Measurements from ENCODE around the gene SMPDL3A.

SMPDL3A gene

GRCh38 chr6:122839472-122839871 lies 50.4 kb downstream of the SMPDL3A start:
- FAIRE-seq (peak; percentile 74), DNase-seq (ENCODE audit: insufficient read length) (peak; percentile 20)
- no peak for TF ChIP-seq POLR2AphosphoS5 (IDR thresholded peaks at IDR 0.05; ENCODE audit: low read depth, low read length)
- TF ChIP-seq POLR2A (IDR thresholded peaks at IDR 0.05; ENCODE audit: low read depth, low read length), result no peak
- TF ChIP-seq TAF1 (IDR thresholded peaks at IDR 0.05; ENCODE audit: borderline replicate concordance, low read depth, low read length), result no peak

GRCh38 chr6:122839906-122840305 lies 50.8 kb downstream of the SMPDL3A start:
- DNase-seq (ENCODE audit: insufficient read length) (no peak), FAIRE-seq (no peak)
- TF ChIP-seq TAF1 (IDR thresholded peaks at IDR 0.05; ENCODE audit: borderline replicate concordance, low read depth, low read length), result no peak
- TF ChIP-seq POLR2A (IDR thresholded peaks at IDR 0.05; ENCODE audit: low read depth, low read length), result no peak
- TF ChIP-seq POLR2AphosphoS5 (IDR thresholded peaks at IDR 0.05; ENCODE audit: low read depth, low read length), result no peak

- no peak for FAIRE-seq
- no peak for DNase-seq (ENCODE audit: insufficient read length)
- TF ChIP-seq POLR2AphosphoS5 (IDR thresholded peaks at IDR 0.05; ENCODE audit: low read depth, low read length) (no peak), POLR2A (IDR thresholded peaks at IDR 0.05; ENCODE audit: low read depth, low read length) (no peak), TAF1 (IDR thresholded peaks at IDR 0.05; ENCODE audit: borderline replicate concordance, low read depth, low read length) (no peak)
Measured at GRCh38 chr6:122845464-122845863, 56.4 kb downstream of the SMPDL3A start.

GRCh38 chr6:122845916-122846612 lies 57.0 kb downstream of the SMPDL3A start:
- DNase-seq (ENCODE audit: insufficient read length) (no peak), FAIRE-seq (no peak)
- TF ChIP-seq TAF1 (IDR thresholded peaks at IDR 0.05; ENCODE audit: borderline replicate concordance, low read depth, low read length) (no peak), POLR2AphosphoS5 (IDR thresholded peaks at IDR 0.05; ENCODE audit: low read depth, low read length) (no peak), POLR2A (IDR thresholded peaks at IDR 0.05; ENCODE audit: low read depth, low read length) (no peak)

- peak; percentile 48 for FAIRE-seq
- no peak for DNase-seq (ENCODE audit: insufficient read length)
- TF ChIP-seq POLR2A (IDR thresholded peaks at IDR 0.05; ENCODE audit: low read depth, low read length) (no peak), TAF1 (IDR thresholded peaks at IDR 0.05; ENCODE audit: borderline replicate concordance, low read depth, low read length) (no peak), POLR2AphosphoS5 (IDR thresholded peaks at IDR 0.05; ENCODE audit: low read depth, low read length) (no peak)
Measured at GRCh38 chr6:122853259-122853995, 64.4 kb downstream of the SMPDL3A start.

All from GM12892 (cell line).